Hepatocyte (in vitro differentiated cells): Measurements from ENCODE around the gene TAS2R41.

ENCODE experiments used
- EZH2 ChIP-seq: fragments of 200-600 bp; sonication (generic); IDR thresholded peaks from 2 replicates; pipeline ENCODE4 v1.6.1; 2016; ENCODE audit warnings: antibody characterized with exemption, mild to moderate bottlenecking, borderline replicate concordance
- EZH2phosphoT487 ChIP-seq: fragments of 200-600 bp; sonication (generic); IDR thresholded peaks from one replicate; pipeline ENCODE4 v1.6.1; 2018; ENCODE audit warnings: antibody characterized with exemption, mild to moderate bottlenecking, low read depth, moderate library complexity; ENCODE audit not compliant: unreplicated experiment, severe bottlenecking
- TF ChIP-seq, protein P1 (sequence below): fragments of 200-600 bp; sonication (generic); IDR thresholded peaks from 2 replicates; pipeline ENCODE4 v1.5.1; 2016; ENCODE audit warnings: antibody characterized with exemption, mild to moderate bottlenecking; ENCODE audit not compliant: poor library complexity

DNA sequence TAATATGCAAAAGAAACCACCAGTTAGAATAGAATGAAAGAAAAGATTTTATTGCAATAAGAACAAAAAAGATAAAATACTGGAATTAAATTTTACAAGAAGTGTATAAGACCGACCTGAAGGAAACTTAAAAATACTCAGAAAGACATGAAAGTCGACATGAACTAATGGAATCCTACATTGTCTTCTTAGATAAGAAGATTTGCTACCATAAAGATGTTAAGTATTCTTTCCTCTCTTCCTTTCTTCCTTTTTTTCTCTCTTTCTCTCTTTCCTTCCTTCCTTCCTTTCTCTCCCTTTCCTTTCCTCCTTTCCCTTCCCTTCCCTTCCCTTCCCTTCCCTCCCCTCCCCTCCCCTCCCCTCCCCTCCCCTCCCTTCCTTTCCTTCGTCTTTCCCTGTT is 27.9 kb upstream of the TAS2R41 start:
- TF ChIP-seq, protein P1, sequence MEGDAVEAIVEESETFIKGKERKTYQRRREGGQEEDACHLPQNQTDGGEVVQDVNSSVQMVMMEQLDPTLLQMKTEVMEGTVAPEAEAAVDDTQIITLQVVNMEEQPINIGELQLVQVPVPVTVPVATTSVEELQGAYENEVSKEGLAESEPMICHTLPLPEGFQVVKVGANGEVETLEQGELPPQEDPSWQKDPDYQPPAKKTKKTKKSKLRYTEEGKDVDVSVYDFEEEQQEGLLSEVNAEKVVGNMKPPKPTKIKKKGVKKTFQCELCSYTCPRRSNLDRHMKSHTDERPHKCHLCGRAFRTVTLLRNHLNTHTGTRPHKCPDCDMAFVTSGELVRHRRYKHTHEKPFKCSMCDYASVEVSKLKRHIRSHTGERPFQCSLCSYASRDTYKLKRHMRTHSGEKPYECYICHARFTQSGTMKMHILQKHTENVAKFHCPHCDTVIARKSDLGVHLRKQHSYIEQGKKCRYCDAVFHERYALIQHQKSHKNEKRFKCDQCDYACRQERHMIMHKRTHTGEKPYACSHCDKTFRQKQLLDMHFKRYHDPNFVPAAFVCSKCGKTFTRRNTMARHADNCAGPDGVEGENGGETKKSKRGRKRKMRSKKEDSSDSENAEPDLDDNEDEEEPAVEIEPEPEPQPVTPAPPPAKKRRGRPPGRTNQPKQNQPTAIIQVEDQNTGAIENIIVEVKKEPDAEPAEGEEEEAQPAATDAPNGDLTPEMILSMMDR: no peak
- no peak for TF ChIP-seq EZH2phosphoT487
- no peak for TF ChIP-seq EZH2
